ENCODE data around the gene KNOP1. TPM values are rescaled to one million over a fixed set of nuclear protein-coding genes. Genes with fewer than 3 reads are reported as not detected.
A peak's percentile ranks its signal among the peaks of the same experiment; 100 is the strongest.

The KNOP1 gene
- total RNA-seq, 3 donors from 2014 or later, result 13.1 to 23.5 (median 20.7) TPM

DNA sequence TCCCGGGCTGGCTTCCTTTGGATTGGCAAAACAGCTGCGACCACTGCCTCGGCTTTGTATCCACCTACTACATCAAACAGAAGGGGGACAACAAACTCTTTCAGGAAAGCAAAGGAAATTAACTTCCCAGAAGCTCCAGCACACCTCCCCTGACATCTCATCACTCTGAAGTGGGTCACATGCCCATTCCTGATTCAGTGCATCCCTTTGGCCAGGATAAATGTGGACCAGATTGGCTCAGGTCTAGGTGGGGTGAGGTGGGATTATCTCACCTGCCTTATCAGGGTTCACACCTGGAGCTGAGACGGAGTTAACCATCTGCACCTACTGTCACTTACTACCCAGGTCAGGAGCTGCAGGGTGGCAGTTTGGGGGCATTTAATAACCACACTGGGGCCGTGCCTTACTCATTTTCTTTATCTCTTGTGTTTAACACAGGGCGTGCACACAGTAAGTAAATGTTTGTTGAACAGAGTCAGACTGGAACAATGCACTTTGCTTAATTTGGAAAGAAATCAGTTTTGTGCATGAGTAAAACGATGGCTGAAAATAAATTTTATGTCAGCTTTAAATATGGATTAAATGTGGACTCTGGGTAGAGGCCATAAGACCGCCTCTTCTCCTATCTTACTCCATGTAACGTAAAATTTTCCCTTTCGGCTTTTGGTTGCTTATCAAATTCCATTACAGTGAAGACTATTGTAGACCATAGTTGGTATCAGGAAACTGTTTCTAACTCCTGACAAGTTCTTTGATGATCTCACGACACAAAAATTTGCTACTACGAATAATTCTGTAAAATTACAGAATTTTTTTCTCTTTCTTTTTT lies 36.0 kb upstream of the KNOP1 start:
- no peaks in the 10 kb centered on the region for H3K9me3 ChIP-seq
- peaks cover 9% of the 10 kb centered on the region for H3K4me1 ChIP-seq (ENCODE audit: low read depth)
- no peaks in the 10 kb centered on the region for H3K36me3 ChIP-seq (ENCODE audit: low read depth)
- intact Hi-C loops (cut with DNase I, micrococcal nuclease), result no loop called here
- ATAC-seq (peak; percentile 92), DNase-seq (peak in 1 of 3 donors; percentile 23)
- TF ChIP-seq, protein P1, sequence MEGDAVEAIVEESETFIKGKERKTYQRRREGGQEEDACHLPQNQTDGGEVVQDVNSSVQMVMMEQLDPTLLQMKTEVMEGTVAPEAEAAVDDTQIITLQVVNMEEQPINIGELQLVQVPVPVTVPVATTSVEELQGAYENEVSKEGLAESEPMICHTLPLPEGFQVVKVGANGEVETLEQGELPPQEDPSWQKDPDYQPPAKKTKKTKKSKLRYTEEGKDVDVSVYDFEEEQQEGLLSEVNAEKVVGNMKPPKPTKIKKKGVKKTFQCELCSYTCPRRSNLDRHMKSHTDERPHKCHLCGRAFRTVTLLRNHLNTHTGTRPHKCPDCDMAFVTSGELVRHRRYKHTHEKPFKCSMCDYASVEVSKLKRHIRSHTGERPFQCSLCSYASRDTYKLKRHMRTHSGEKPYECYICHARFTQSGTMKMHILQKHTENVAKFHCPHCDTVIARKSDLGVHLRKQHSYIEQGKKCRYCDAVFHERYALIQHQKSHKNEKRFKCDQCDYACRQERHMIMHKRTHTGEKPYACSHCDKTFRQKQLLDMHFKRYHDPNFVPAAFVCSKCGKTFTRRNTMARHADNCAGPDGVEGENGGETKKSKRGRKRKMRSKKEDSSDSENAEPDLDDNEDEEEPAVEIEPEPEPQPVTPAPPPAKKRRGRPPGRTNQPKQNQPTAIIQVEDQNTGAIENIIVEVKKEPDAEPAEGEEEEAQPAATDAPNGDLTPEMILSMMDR (IDR thresholded peaks at IDR 0.05), result no peak
- no peak overlapping the region for H3K4me3 ChIP-seq

DNA sequence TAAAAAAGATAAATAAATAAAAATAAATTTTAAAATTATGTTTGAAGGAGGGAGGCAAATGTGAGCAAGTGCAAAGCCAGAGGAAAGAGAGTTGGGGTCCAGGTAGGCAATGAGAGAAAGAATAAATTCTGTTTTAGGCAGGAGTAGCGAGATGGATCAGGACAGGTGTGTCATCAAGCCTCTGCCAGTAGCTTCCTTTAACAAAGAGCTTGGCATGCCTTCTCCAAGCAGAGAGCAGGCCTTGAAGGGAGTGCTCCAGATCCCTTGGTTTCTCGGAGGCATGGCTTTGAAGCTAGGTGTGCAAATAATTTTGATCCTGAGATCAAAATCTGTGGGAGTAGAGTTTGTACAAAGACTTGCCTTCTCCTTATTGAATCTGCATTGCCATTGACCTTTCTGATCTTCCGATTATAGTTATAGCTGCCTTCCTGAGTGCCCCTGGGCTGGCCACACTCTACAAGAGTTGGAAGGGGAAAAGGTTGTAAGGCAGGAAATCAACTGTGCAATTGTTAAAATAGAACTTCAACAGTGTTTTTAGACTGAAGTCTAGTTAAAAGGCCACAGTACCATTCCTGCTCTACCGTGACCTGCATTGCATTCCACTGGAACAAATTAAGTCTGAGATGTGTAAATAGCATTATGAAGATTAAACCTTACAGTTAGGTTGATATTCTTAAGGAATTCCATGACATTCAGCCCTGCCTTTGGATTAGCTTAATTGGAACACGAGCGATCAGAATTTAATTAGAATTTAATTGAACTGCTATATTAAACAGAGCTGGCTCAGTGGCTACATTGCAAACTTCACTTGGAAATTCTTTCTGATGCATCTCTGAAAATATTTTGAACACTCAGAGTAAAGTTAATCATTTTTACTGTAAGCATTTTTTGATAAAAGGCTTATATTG lies 33.7 kb upstream of the KNOP1 start:
- Histone ChIP-seq H3K4me1 (ENCODE audit: low read depth) (peaks cover 9% of the 10 kb centered on the region), H3K4me3 (no peak overlapping the region), H3K9me3 (no peaks in the 10 kb centered on the region), H3K36me3 (ENCODE audit: low read depth) (no peaks in the 10 kb centered on the region)
- intact Hi-C loops (cut with DNase I, micrococcal nuclease), result no loop called here
- ATAC-seq, result no peak
- no peak for DNase-seq
- TF ChIP-seq, protein P1 (IDR thresholded peaks at IDR 0.05), result no peak

DNA sequence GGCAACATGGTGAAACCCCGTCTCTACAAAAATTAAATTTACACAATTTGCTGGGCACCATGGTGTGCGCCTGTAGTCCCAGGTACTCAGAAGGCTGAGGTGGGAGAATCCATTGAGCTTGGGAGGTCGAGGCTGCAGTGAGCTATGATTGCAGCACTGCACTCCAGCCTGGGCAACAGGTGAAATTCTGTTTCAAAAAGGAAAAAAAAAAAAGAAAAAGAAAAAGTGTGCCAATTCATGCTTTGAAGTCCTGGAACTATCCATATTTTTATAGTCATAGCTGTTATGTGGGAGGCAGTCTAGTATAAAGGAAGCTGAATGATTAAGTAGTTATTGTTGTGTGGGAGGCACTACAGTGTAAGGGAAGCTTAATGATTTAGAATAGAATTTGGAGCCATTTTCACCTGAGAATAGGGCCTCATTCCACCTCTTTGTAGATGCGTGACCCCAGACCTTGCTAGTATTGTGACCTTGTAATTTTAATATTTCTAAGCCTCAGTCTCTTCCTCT lies 31.6 kb upstream of the KNOP1 start:
- Histone ChIP-seq H3K4me1 (ENCODE audit: low read depth) (peaks cover 9% of the 10 kb centered on the region), H3K4me3 (no peak overlapping the region), H3K9me3 (no peaks in the 10 kb centered on the region), H3K36me3 (ENCODE audit: low read depth) (no peaks in the 10 kb centered on the region)
- TF ChIP-seq, protein P1 (IDR thresholded peaks at IDR 0.05), result no peak
- ATAC-seq (no peak), DNase-seq (no peak)
- intact Hi-C loops (cut with DNase I, micrococcal nuclease), result no loop called here

DNA sequence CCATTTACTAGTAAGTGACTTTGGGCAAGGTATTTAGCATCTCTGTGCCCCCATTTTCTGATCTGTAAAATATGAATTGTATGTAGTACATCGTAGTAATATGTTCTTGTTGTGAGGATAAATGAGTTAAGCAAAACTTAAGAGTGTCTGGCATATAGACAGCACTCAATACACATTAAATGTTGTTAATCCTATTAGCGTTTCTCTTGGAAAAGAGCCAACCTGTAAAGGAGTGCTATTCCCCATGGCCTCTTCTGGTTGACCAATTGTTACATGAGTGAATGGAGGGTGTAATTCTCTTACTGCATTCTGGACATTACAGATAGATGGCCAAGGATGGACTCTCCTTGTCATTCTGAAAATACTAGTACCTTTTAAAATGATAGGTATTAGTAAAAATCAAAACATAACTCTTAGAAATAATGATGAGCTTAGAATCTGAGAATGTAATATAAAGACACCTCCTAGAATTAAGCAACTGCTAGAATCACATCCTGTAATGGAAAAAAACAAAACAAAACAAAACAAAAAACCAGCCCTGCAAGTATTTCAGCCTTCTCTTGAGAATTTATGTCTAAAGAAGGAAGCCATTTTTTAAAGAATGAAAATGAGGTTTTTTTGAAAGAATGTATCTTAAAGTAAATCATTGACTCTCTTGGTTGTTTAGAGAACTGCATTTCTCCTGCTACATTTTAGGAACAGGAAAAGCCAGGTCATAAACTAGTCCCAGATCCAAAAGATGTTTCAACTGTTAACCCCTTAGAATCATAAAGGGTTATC lies 30.6 kb upstream of the KNOP1 start:
- Histone ChIP-seq H3K4me3 (no peak overlapping the region), H3K36me3 (ENCODE audit: low read depth) (no peaks in the 10 kb centered on the region), H3K9me3 (no peaks in the 10 kb centered on the region), H3K4me1 (ENCODE audit: low read depth) (peaks cover 8% of the 10 kb centered on the region)
- intact Hi-C loops (cut with DNase I, micrococcal nuclease), result no loop called here
- ATAC-seq (no peak), DNase-seq (no peak)
- TF ChIP-seq, protein P1 (IDR thresholded peaks at IDR 0.05), result no peak

DNA sequence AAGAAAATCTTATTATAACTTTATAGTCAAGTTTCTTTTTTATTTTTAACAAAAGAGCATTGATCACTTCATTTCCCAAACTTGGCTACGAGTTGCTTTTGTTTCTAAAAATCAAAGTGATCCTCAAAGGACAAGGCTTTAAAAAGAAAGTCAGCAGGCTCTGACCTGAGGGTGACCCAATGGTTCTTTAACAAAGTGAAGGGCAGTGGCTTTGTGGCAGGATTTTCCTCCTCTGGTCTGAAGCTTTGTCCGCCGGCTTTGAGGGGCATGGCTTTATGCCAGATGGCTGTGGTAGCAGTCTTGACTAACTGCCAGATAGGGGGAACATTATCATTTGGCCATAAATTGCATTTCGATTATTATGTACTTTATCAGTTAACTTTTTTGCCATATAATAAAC lies 28.5 kb upstream of the KNOP1 start:
- DNase-seq, result no peak

More for the DNA sequence above, 28.5 kb upstream of the KNOP1 start:
- intact Hi-C loops (cut with DNase I, micrococcal nuclease), result no loop called here
- Histone ChIP-seq H3K9me3 (no peaks in the 10 kb centered on the region), H3K4me1 (ENCODE audit: low read depth) (peaks cover 13% of the 10 kb centered on the region), H3K36me3 (ENCODE audit: low read depth) (no peaks in the 10 kb centered on the region), H3K4me3 (no peak overlapping the region)
- ATAC-seq, result no peak
- TF ChIP-seq, protein P1 (IDR thresholded peaks at IDR 0.05), result no peak

Data from mucosa of descending colon (tissue), 3 donors.